ACHN (cell line): ENCODE measurements around the gene TCEA3.

Experiments
- DNase-seq: peaks from one replicate; pipeline ENCODE4 v3.0.0-alpha.2; 2015
- in situ Hi-C: cut with HindIII; loops from 2 replicates; pipeline ENCODE4 v1.10.0; 2017; ENCODE audit warnings: low sequenced_read_pairs, low pct_ligation_motif_present, low pct_unique_long_range_greater_than_20kb

TCEA3 gene

DNA sequence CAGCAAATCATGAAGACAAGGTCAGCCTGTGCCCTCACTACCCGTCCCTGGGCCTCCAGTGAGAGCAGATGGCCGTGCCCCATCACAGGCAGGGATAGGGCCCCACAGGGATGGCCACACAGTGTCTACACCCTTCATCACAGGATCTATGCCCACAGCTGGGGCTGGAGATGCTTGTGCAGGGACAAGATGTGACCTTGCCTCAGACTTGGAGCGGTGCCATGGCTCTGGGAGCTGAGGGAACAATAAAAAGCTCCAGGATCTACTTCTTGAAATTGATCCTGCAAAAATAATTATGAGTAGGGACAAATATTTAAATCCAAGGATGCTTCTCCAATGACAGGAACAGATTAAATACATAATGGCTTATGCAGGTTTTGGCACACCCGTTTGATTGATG is 25.4 kb upstream of the TCEA3 start:
- no peak for DNase-seq
- in situ Hi-C loops, result no loop called here

- in situ Hi-C loops, result no loop called here
Measured at GRCh38 chr1:23449306-23449705, 24.8 kb upstream of the TCEA3 start.

DNA sequence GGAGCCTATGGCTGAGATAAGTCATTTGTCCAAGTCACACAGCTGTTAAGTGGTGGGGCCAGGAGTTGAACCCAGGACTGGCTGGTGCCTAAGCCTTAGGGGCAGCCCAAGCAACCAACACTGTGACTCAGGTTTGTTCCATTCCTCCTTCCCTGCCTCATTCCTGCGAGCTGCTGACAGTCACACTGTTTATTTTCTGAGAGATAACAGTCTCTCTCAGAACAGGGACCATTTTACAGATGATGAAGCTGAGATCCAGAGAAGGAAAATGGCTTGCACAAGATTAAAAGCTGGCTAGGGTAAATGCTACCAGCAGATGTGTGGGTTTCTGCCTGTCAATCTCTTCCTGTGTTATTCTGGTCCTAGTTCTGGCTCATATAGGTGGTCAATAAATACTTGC is 24.3 kb upstream of the TCEA3 start:
- in situ Hi-C loops, result no loop called here
- DNase-seq, result no peak

More at GRCh38 chr1:23449306-23449705, 24.8 kb upstream of the TCEA3 start:
- no peak for DNase-seq

DNA sequence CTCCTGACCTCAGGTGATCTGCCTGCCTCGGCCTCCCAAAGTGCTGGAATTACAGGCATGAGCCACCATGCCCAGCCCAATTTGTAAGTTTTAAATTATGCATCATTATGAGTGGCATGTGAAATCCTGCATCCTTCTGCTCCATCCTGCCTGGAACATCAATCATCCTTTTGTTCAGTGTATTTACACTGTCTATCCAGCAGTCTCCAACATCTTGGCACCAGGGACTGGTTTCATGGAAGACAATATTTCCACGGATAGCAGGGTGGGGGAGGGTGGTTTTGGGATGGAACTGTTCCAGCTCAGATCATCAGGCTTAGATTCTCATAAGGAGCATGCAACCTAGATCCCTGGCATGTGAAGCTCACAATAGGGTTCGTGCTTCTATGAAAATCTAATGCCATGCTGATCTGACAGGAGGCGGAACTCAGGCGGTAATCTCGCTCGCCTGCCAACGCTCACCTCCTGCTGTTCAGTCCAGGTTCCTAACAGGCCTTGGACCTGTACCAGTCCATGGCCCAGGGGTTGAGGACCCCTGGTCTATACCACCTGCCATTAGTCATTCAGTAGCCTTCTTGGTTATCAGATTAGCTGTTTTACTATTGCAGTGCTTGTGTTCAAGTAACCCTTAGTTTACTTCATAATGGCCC is 22.2 kb upstream of the TCEA3 start:
- in situ Hi-C loops, result no loop called here
- no peak for DNase-seq

DNA sequence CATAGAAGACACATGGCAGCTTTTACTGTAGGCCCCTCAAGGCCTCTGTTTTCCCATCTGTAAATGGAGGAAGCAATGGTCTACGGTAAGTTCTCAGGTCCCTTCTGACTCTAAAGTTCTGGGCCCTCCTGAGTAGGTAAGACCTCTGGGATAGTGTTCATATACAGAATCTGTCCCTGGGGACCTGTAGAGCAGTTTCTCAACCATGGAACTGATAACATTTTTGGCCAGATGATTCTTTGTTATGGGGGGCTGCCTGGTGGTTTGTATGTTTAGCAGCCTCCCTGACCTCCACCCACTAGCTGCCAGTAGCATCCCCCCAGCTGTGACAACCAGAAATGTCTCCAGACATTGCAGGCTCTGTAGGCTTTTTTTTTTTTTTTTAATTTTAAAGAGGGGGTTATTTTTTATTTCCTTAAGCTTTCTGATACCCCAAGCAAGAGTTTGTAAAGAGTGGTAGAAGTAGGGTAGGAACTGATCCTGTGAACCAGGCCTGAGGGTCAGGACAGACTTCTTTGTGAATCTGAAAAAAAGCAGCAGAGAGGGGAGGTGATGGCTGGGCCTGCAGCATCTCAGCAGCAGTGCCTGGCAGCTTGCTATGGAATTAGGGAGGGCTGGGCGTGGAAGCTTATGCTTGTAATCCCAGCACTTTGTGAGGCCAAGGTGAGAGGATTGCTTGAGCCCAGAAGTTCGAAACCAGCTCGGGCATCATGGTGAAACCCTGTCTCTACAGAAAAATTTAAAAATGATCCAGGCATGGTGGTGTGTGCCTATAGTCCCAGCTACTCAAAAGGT is 20.2 kb upstream of the TCEA3 start:
- no peak for DNase-seq
- in situ Hi-C loops, result no loop called here

DNA sequence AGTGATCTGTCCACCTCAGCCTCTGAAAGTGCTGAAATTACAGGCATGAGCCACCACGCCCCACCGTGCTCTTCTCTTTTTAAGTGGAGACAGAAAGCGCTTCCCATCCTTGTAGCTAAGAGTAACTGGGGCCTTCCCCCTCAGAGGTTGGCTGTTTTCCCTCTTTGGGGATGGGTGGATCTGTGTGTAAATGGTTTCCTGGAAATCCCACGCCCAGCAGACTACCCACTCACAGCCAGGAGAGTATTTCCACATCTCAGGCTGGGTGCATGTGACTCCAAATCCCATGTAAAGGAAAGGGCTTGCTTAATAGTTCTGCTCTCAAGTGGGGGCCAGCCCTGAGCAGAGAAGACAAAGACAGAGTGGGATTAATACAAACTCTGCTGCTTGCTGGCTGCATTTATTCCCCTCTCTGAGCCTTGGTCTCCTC is 19.6 kb upstream of the TCEA3 start:
- in situ Hi-C loops, result no loop called here
- no peak for DNase-seq

DNA sequence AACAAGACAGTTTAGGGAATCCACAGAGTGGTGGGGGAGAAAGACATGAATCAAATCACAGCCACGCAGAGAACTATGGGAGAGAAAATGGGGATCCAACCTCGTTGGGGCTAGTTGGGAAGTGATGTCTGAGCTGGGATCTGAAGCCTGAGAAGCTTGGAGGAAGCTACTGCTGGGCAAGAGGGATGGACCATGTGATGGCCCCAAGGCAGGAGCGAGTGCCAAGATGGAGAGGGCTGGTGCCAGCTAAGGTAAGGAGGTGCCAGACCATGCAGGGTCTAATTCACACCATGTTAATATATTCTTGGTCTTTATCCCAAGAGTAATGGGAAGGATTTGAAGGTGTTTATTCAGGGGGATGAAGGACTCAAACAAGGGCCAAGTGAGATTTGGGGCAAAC is 18.2 kb upstream of the TCEA3 start:
- in situ Hi-C loops, result no loop called here
- no peak for DNase-seq

DNA sequence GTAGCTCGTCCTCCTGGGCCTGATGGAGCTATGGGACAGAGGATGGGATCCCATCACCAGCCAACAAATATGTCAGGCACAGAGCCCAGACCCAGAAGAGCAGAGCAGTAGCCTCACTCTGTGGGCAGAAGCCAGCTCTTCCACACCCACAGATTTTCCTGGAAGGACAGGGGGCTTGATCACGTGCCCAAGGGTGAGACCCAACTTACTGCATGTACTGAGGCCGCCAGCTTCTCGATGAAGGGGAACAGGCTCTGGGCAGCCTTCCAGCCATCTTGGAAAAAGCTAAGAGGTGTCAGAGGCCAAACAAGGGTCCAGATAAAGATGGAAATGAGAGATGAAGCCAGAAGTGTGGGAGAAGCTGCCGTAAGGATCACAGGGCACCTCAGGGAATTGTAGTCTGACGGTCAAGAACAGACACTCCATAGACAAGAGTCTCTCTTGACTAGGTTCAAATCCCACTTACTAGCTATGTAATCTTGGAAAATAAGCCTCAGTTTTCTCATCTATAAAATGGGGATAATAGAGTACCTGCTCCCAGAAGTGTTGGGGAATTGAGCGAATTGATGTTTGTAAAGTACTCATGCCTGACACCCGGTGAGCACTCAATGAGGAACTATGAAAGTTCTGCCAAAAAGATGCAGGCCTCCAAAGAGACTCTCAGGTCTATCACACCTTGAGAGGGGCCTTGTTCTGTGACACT is 17.0 kb upstream of the TCEA3 start:
- DNase-seq, result no peak
- in situ Hi-C loops, result no loop called here

GRCh38 chr1:23438545-23438944 is 14.0 kb upstream of the TCEA3 start:
- no peak for DNase-seq
- in situ Hi-C loops, result no loop called here

GRCh38 chr1:23437355-23437664 is 12.8 kb upstream of the TCEA3 start:
- no peak for DNase-seq
- in situ Hi-C loops, result no loop called here

DNA sequence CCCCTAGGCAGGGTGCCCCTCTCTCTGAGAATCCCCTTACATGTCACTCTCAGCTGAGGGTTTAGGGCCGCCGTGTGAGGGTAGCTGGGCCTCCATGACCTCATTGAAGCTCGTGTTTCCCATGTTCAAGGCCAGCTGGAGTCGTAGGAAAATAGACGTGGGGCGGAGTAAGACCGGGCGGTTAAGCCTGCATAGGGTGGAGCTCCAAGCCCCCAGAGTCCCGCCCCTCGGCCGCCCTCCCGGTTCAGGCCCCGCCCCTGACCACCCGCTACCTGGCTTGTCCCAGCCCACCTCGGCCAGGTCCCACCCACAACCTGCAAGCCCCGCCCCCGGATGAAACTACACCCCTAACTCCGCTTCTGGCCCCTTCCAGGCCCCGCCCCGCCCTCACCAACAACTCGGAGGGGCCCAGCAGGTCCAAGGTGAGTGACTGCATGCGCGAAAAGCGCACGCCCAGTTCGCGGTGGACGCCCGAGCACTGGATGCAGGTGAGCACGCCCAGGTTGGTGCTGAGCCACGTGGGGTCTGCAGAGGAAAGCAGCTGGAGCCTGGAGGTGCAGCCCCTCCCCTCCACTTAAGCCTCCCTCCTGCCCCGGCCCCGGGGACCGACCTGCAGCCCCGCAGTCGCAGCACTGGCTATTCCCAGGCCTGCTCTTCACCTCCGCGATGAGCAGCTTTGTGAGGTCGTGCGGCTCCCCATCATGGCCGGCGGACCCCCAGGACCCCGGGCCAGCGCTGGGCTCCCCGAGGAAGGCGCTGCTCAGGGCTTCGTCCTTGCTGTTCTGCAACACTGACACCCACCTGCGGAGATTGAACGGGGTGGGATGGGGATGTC is 12.2 kb upstream of the TCEA3 start:
- in situ Hi-C loops, result no loop called here
- no peak for DNase-seq

- in situ Hi-C loops, result no loop called here
Measured at GRCh38 chr1:23434260-23434775, 9.8 kb upstream of the TCEA3 start.

GRCh38 chr1:23433122-23433521 is 8.6 kb upstream of the TCEA3 start:
- in situ Hi-C loops, result no loop called here
- DNase-seq, result no peak

More at GRCh38 chr1:23434260-23434775, 9.8 kb upstream of the TCEA3 start:
- DNase-seq, result no peak

- in situ Hi-C loops, result no loop called here
- no peak for DNase-seq
Measured at GRCh38 chr1:23431431-23431830, 6.9 kb upstream of the TCEA3 start.

DNA sequence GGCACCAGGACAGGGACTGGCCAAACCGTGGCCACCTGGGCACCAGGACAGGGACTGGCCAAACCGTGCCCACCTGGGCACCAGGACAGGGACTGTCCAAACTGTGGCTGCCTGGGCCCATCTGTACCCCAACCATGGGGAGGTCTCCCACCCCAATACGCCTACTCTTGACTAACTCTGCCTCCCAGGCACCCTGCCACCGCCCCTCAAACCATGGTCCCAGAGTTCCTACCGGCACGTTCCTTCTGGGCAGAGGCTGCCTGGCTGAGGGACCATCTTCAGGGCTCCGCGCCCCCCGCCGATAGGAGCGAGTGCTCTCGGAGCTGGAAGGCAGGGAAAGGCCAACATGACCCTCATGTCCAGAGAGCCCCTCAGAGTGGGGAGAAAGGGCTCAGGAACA is 6.3 kb upstream of the TCEA3 start:
- in situ Hi-C loops, result no loop called here
- DNase-seq, result no peak

GRCh38 chr1:23428136-23428905 is 3.8 kb upstream of the TCEA3 start:
- in situ Hi-C loops, result no loop called here
- DNase-seq, result no peak

GRCh38 chr1:23427550-23427949 is 3.0 kb upstream of the TCEA3 start:
- in situ Hi-C loops, result no loop called here
- no peak for DNase-seq

- in situ Hi-C loops, result no loop called here
- no peak for DNase-seq
Measured at GRCh38 chr1:23426828-23427227, 2.3 kb upstream of the TCEA3 start.
